Measurements from ENCODE around the gene FFAR4. TPM values are rescaled to one million over a fixed set of nuclear protein-coding genes. Genes with fewer than 3 reads are reported as not detected.

FFAR4 gene
- total and polyA plus RNA-seq, 2 of the 8 experiments (the other 6 are each of a cell fraction or from before 2014, with no cell fraction given), result not detected

DNA sequence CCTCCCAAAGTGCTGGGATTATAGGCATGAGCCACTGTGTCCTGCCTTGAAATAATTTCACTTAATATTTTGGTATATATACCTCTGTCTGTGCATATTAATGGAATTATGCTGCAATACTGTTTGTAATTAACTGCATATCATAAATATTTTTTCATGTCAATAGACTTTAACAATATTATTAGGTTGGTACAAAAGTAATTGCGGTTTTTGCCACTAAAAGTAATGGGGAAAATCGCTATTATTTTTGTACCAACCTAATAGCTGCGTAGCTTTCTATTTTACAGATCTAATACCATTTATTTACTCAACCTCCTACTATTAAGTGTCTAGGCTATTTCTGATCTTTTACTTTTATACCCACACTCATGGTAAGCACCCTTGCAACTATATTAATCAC is 42.0 kb downstream of the FFAR4 start (continued):
- TF ChIP-seq CBX8 (IDR thresholded peaks at IDR 0.05; ENCODE audit: borderline replicate concordance, low read depth, low read length) (no peak), CREB1 (IDR thresholded peaks at IDR 0.05) (no peak)

Data from H1 (cell line).